ENCODE data around the gene PIAS2.
"Not testable (repeated sequence)": the region's sequence is repeated elsewhere in the genome, so short reads cannot be mapped to it uniquely, and the experiment has no call there.

The PIAS2 gene

DNA sequence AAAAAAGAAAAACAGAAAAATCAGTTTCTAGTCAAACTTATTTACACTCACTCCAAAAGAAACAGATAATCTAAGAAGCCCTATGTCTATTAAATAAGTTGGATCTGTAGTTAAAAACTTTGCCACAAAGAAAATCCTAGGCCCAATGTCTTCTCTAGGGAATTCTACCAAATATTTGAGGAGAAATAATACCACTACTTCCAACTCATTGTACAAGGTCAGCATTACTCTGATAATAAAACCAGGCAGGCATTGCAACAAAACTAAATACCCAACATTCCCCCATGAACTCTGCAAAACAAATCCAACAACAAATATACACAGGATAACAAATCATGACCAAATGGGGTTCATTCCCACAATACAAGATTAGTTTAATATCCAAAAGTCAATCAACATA, 86.7 kb downstream of the PIAS2 start:
- DNase-seq = no peak

DNA sequence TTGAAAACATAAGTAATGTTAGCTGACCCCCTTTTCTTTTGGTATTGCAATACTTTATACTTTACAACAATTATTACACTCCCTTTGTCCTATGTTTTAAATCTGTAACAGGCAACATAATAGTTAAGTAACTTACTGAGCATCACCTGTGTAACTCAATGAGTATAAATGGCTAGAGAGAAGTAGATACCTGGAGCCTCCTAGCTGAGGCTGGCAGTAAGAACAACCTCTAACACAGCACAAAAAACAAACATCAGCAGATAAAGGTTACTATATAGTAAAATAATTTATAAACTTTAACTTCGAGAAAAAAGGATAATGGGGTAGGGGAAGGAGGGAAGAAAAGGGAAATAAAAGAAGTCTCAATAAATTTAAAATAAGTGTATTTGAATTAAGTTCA, 87.4 kb downstream of the PIAS2 start:
- no peak for DNase-seq

DNA sequence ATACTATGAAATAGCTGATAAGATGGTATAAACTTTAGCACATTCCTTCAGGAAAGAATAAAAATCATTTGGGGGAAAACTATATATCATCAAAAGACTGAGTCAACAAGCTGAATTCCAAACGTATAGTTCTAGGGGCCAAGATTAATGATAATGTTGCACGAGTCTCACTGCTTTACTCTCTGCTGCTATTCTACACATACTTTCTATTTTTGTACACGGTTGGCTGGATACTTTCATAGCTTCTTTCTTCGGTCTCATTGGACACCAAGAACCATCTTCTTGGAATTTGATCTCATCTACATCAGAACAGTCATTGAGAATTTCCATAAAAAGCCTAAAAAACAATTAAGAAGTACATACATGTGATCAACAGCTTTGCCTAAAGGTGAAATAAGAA, 87.8 kb downstream of the PIAS2 start:
- no peak for DNase-seq

DNA sequence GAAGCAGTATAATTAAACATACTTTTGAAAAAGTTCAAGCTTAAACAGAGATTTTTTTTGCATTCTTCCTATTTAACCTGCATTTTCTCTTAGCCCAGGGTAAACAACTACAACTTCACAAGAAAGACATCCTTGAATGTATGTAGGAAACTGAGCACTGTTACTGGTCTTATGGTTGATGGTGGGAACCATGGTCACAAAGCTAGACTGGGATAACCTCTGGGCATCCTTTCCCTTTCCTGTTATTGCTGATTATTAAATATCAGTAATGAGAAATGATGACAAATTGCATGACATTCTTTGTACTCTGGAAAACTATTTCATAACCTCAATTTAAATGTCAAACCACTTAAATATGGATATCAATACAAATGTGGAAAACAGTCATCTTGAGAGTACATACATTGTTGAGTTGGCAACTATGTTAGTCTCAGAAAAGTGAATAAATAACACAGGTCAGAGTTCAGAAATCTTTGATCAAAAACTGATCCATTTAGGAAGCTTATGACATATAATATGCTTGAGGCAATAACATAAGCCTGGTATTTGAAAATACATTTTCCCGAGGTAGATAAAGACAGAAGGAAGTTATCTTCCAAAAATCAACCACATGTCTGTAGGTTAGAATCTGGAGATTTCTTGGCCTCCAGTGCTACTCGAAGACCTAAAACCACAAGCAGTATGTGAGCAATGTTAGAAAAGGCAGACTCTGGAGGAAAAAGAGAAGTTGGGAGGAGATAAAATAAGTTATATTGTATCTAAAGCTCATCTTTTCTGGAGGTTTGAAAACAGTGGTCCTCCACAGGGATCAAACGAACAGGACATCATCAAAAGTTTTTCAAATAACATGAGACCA, 95.2 kb downstream of the PIAS2 start:
- no peak for DNase-seq

DNA sequence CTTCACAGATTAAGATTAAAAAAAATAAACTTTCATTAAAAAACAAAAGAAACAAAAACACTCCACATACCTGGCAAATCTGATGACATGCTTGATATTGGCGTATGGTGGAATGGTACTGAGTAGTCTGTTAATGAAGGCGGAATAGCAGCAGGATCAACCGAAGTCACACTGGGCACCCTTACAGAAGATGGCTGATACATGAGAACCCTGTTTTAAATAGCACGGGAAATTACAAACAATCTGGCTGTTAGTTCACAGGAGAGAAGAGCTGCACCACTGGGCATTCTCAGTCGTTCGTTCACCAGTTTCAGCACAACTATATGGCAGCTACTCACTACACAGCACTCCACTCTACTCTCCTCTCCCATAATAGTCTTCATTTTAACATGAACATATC, 96.4 kb downstream of the PIAS2 start:
- no peak for DNase-seq

DNA sequence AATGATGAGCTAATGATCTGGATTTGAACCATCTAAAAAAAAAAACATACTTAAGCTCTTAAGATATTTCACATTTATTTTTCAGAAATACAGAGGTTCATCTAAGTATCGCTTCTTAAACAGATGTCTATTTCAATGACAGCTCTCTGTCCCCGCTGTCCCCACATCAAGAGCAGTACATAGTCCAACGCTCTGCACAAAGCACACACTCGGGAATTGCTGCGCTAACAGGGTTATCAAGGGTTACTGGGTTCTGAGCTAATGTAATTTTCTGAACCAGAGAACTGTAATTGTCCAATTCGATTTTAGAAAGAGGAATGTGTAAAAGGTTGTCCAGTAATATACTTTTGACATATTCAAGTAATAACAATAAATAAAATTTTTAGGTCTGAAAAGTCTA, 101.6 kb downstream of the PIAS2 start:
- DNase-seq = no peak

DNA sequence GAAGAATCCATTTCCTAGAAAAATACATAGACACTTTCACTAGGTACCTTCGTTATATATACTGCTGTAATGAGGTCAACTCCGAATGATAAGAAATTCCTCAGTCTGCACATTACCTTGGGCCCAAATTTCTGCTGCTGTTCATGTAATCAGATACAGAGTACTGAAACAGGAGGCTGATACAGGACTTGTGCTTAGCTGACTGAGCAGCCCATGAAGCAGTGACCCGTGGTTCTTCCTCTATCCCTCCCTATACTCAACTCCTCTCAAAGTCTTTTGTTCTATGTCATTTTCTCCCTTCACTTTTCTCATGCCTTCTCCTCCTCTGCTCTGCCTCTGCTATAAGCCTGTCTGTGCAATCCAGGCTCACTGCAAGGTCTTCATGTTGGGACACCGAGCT, 102.9 kb downstream of the PIAS2 start:
- no peak for DNase-seq

DNA sequence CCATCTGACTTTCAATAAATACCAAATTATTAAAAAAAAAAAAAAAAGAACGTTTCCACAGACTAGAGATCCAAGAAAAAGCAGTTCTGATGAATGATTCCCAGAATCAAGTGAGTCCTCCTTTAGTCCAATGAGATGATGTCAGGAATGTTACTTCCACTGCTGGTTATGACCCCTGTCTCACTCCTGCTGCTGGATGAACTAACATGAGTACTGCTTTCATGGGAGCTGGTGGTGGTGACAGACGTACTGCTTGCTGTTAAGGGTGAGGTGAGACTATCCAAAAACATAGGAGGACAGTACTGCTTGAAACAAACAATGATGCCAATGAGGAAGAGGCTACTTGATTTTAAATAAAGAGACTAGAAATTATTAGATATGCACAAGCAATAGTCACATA, 105.0 kb downstream of the PIAS2 start:
- DNase-seq = no peak

DNA sequence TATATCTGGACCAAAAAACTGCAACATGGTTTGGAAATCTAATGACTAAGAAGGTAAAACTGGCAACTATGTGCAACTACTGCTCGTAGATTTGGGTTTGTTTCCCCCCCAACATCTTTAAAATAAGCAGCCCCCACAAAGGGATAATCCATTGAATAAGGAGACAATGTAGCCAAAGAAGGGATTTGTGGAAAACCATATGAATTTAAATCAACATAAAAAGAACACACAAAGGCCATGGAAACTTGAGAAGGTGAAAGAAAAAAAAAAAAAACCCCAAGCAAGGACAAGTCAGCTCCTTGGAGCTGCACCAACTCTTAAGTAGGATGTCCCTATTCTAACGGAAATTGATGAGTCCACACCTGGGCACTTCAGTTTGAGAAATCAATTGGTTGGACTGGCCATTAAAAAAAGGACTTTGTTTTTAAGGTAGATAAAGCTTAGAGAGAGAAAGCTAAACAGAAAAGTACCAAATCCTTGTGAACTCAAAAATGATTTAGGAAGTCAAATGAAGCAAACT, 106.8 kb downstream of the PIAS2 start:
- no peak for DNase-seq

DNA sequence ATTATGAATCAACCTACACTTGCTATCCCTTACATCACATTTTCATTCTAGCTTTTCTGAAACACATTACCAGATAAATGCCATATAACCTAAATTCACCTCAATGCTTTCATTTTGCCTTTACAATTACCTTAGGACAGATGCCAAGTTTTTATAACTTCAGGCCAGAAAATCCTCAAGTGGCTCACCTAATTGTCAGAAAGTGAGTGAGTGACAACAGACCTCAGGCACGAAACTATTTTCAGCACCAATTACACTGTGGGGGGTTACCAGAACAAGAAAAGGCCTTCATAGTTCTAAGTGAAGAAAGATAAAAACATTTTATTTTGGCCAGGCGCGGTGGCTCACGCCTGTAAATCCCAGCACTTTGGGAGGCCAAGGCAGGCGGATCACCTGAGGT, 108.2 kb downstream of the PIAS2 start:
- no peak for DNase-seq

DNA sequence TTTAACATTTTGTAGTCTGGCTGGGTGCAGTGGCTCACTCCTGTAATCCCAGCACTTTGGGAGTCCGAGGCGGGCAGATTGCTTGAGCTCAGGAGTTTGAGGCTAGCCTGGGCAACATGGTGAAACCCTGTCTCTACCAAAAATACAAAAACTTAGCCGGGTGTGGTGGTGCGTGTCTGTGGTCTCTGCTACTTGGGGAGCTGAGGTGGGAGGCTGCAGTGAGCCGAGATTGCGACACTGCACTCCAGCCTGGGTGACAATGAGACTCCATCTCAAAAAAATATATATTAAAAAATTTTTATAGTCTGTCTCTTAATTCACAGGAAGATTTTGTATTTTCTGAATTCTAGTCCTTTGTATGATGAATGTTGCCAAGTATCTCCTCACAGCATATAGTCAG, 121.4 kb downstream of the PIAS2 start:
- DNase-seq = not testable (repeated sequence)

DNA sequence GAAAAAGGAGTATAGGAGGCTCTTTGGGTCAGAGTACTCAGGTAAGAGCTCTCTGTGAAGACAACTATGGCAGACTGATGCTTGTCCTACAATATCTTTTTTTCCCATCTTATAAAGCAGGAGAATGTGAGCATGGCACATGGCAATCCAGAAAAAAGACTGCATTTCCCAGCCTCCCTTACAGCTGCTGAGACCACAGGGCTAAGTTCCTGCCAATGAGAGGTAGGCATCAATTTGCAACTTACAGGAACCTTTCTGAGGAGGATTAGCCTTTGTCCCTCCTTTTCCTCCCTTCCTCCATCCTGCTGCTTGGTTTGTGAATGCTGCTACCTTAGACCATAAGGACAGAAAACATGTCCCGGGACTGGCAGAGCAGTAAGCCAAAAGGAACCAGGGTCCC, 122.7 kb downstream of the PIAS2 start:
- no peak for DNase-seq

DNA sequence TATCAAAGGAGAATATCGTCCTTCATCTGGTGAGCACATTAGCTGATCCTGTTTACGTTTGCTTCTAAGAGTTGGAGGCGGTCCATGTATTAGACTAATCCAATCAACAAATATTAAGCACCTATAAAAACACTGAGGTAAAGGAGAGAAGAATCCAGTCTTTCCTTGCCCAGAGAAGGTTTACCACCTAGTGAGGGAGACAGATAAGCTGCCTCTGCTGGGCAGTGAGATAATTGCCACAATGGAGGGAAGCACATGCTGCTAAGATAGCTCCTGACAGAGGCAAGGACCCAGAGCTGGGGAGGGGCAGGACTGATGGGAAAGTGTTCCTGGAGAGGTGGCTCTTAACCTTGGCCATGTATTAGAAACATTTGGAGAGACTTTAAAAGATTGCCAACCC, 123.7 kb downstream of the PIAS2 start:
- DNase-seq = no peak

DNA sequence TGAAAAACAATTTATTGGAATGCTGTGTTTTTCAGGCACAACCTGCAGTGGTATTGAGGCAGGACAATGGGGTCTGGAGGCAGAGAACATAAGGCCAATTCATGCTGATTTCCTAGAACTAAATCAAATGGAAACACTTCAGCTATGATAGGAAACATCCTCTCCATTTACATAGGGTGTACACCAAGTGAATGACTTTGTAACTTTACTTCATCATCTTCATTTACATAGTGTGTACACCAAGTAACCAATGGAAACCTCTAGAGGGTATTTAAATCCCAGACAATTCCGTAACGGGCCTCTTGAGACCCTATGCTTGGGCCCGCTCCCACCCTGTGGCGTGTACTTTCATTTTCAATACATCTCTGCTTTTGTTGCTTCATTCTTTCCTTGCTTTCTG, 128.2 kb downstream of the PIAS2 start:
- DNase-seq = no peak

DNA sequence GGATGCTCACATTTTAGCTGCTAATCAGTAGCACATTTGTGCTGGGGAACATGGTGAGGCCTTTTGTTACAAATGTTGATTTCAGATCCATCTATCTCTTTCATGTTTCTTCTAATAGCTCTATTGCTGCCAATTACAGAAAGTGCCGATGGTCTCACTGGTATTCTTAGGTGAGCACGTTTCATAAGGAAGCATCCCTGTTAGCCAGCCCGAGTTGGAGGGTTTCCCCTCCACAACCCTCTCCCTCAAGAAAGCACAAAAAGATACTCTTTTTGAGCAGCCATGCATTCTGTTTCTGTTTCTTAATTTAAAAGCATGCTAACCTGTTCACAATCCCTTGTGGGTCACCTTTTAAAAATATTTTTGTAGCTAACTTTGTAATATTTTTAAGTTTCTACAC, 129.6 kb downstream of the PIAS2 start:
- no peak for DNase-seq

DNA sequence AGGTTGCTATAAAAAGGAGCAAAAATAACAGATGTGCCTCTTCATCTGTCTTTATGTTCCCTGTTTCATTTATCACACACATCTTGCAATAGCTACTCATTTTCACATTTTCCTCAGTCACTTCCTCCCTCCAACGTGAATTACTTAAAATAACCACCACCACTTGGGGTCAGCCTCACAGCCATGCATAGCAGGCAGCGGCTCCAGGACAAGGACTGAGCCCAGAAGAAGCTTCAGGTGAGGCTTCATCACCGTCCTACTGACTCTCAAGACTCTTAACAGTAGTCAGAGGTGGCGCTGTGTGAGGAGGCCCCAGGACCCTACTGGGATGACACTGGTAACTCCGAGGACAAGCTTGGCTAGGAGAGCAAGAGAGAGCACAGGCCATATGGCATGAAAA, 144.9 kb downstream of the PIAS2 start:
- DNase-seq = no peak

DNA sequence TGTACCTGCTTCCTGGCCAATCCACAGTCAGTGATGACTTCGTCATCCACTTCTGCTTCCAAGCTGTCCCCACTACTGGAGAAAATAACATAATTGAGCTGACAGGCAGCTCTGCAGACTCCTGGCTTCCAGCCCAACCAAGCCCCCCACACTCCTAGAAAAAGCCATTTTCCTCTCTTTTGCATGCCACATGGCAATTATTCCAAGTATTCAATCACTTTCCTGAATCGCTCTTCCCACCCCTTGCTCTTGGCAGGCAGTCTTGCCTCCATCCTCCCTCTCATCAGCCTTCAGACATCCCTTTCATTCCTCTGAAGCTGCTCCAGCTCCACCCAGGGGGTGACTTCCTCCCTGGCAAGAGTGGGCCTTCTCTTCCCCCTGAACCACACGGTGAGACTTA, 146.2 kb downstream of the PIAS2 start:
- DNase-seq = no peak

DNA sequence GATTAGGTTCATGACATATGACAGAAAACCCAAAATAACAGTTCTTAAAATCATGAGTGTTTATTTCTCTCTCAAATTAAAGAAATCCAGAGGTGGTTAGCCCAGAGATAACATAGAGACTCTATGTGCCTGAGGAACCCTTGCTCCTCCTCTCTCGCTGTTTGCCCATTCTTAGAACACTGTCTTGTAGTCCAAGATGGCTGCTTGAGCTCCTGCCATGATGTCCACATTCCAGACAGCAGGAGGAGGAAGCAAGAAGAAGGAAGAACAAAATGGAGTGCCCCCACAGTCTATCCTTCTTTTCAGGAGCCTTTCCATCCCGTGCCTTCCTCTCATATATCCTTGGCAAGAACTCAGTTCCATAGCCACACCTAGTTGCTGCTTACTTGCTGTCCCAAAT, 146.6 kb downstream of the PIAS2 start:
- no peak for DNase-seq

DNA sequence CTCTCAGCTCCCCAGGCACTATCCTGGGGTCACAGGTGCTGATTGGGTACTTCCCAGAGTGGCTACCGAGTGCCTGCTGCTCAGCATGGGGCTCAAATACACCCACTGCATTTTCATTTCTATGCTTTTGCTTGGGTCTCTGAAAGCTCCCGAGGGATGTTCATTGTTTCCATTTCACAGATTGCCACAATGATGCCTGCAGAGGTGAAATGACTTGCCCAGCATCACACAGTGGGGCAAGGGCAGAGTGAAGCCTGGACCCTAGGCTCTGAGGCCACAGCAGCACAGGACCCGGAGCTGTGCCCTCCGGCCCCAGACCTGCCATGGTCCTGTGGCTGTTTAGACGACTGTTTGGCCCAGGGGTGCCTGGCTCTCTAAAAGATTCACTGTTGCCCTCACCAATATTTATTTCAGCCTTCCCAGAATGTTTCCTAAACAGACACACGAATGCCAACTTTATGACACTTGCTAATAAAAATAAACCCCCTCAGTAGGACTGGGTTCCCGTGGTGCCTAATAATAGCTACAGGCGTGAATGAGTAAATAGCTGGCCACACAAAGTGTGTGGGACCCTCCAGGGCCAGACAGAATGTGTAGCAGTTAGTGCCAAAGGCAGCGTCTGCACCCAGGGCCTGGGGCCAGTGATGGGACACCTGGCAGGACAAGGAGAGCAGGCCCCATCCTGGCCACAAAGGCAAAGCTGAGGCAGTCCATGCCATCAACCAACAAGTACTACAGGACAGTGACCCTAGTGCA, 149.0 kb downstream of the PIAS2 start:
- no peak for DNase-seq

DNA sequence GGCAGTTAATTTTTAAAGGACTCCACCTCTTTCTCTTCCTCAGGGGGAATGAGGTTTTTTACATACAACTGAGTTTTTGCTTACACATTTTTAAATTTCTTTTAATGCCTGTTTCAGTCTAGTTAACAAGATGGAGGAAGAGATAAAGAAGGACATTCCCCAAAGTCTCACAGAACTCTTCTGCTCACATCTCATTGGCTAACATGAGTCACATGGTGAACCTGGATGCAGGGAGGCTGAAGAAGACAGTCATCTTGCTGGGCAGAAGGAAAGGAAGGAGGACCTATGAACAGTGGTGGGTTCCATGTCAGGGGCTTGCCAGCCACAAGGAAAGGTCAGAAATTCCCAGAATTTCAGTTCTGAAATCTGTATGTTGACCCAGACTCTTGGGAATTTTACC, 150.1 kb downstream of the PIAS2 start:
- no peak for DNase-seq

DNA sequence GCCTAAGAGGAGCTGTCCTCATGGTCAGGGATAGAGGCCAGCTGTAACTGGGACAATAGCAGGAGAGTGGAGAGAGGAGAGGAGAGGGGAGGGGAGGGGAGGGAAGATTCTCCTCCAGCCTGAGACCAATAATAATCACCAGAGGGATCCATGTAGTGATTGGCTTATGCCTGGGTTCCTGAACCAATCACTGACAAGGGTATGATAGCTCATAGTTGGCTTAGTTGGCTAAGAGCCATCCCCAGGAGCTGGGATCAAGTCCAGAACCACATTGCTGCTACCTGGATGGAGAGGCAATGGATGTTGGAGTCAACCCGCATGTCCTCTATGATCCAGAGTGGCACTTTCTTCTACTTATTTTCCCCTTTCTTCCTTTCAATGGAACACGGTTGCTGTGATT, 152.7 kb downstream of the PIAS2 start:
- DNase-seq = no peak

DNA sequence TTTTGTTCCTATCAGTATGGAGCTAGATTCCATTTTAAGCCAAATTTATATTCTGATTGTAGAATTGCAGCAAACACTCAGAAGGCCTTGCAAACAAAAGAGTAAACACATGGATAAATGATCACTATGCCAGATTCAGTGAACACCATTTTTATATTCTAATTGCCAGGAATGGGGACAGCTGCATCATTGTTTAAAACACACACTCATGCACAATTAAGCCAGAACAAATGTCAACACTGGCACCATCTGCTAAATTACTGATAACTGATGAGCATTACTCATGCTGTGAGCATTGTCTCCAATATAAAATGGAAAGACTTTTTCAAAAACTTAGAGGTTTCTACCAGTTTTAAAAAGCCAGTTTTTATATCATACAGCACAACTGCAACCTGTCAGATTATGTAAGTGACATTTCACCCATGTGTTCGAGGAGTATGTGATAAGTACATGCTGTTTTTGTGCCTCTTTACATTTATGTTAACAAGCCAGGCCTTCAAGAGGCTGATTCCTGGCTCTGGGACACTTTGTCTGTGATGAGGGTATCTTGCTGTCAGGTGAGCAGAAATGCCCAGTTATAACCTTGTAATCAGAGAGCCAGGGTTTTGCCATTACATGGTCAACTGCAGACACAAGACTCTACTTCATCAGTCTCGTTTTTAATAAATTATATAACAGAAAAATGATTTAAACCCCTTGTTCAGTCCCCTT, 156.1 kb downstream of the PIAS2 start:
- DNase-seq = no peak

DNA sequence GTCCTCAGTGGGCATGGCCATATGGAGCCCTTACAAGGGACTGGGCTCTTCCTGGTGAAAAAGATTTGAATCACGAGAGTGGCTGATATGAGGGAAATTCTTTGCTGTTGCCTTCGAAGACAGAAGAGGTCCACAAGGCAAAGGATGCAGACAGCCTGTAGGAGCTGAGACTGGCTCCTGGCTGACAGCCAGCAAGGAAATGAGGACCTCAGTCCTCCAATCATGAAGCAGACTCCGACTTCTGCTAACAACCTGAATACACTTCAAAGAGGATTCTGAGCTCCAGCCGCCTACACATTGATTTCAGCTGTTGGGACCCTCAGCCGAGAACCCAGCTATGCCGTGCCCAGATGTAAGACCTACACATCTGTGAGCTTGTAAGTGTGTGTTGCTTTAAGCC, 157.4 kb downstream of the PIAS2 start:
- no peak for DNase-seq

Measured in right forelimb (tissue), 1 donor.